Measurements from ENCODE around the gene TBATA.

Gene TBATA

GRCh38 chr10:70758757-70759514 is 26.2 kb downstream of the TBATA start:
- Histone ChIP-seq H3K9me3 (replicated peaks in 1 of 11) (no peaks in the 10 kb centered on the region), H3K4me2 (peak overlapping the region; percentile 46 to 98 (median 89)), H3K4me3 (no peak overlapping the region), H3K27me3 (no peaks in the 10 kb centered on the region), H3K9ac (peak overlapping the region in 9 of 11 experiments; percentile 17 to 86 (median 61); a peak in 14 of 22 replicates), H4K20me1 (no peaks in the 10 kb centered on the region), H3K27ac (peak overlapping the region in 9 of 11 experiments; percentile 58 to 97 (median 93); a peak in 17 of 22 replicates), H3K4me1 (peaks cover 36 to 61% (median 53%) of the 10 kb centered on the region in 10 experiments), H3K36me3 (no peaks in the 10 kb centered on the region)
- no peak for TF ChIP-seq Cebpa-rat (IDR thresholded peaks at IDR 0.05)

- Histone ChIP-seq H3K4me2 (no peak overlapping the region), H3K4me3 (no peak overlapping the region), H3K36me3 (no peaks in the 10 kb centered on the region), H3K4me1 (peaks cover 31 to 56% (median 48%) of the 10 kb centered on the region in 10 experiments), H3K9ac (no peak overlapping the region), H3K9me3 (replicated peaks in 1 of 11) (no peaks in the 10 kb centered on the region), H3K27me3 (no peaks in the 10 kb centered on the region), H3K27ac (no peak overlapping the region), H4K20me1 (0 out of 22 replicates have a peak, but pooled peaks cover 0 to under 1% (median 0%) of the 10 kb centered on the region in 11 experiments)
- TF ChIP-seq Cebpa-rat (IDR thresholded peaks at IDR 0.05), result no peak
These were observed 27.3 kb downstream of the TBATA start for GRCh38 chr10:70757856-70758255.

GRCh38 chr10:70756700-70757360 is 28.3 kb downstream of the TBATA start:
- H3K27ac ChIP-seq, result no peak overlapping the region
- H4K20me1 ChIP-seq, result 0 out of 22 replicates have a peak, but pooled peaks cover 0 to 6% (median 0%) of the 10 kb centered on the region in 11 experiments
- no peaks in the 10 kb centered on the region for H3K36me3 ChIP-seq
- no peak overlapping the region for H3K9ac ChIP-seq
- H3K9me3 ChIP-seq (replicated peaks in 1 of 11), result no peaks in the 10 kb centered on the region
- no peak overlapping the region for H3K4me2 ChIP-seq
- no peak overlapping the region for H3K4me3 ChIP-seq
- H3K27me3 ChIP-seq, result no peaks in the 10 kb centered on the region
- TF ChIP-seq Cebpa-rat (IDR thresholded peaks at IDR 0.05), result no peak
- H3K4me1 ChIP-seq, result peaks cover 25 to 47% (median 40%) of the 10 kb centered on the region in 10 experiments

- H3K4me3 ChIP-seq, result no peak overlapping the region
- H3K9ac ChIP-seq, result no peak overlapping the region
- no peak for TF ChIP-seq Cebpa-rat (IDR thresholded peaks at IDR 0.05)
- H3K9me3 ChIP-seq (replicated peaks in 1 of 11), result no peaks in the 10 kb centered on the region
- H3K27ac ChIP-seq, result no peak overlapping the region
- H3K27me3 ChIP-seq, result no peaks in the 10 kb centered on the region
- H3K4me1 ChIP-seq, result peaks cover 0 to 19% (median 14%) of the 10 kb centered on the region in 10 experiments; a peak in 15 of 20 replicates
- peak overlapping the region in 1 of 11 experiments; percentile 9; a peak in 1 of 22 replicates for H3K4me2 ChIP-seq
- H3K36me3 ChIP-seq, result no peaks in the 10 kb centered on the region
- 0 out of 22 replicates have a peak, but pooled peaks cover 0 to 6% (median 0%) of the 10 kb centered on the region in 11 experiments for H4K20me1 ChIP-seq
These were observed 31.1 kb downstream of the TBATA start for GRCh38 chr10:70753841-70754621.

GRCh38 chr10:70753026-70753663 is 32.0 kb downstream of the TBATA start:
- H3K9ac ChIP-seq, result no peak overlapping the region
- H3K9me3 ChIP-seq (replicated peaks in 1 of 11), result no peaks in the 10 kb centered on the region
- no peaks in the 10 kb centered on the region for H3K27me3 ChIP-seq
- H3K27ac ChIP-seq, result no peak overlapping the region
- peaks cover 0 to 18% (median 10%) of the 10 kb centered on the region in 10 experiments; a peak in 10 of 20 replicates for H3K4me1 ChIP-seq
- peak overlapping the region in 3 of 11 experiments; percentile 1 to 29 (median 7); a peak in 5 of 22 replicates for H3K4me2 ChIP-seq
- no peak for TF ChIP-seq Cebpa-rat (IDR thresholded peaks at IDR 0.05)
- H4K20me1 ChIP-seq, result 0 out of 22 replicates have a peak, but pooled peaks cover 0 to 6% (median 0%) of the 10 kb centered on the region in 11 experiments
- H3K4me3 ChIP-seq, result no peak overlapping the region
- no peaks in the 10 kb centered on the region for H3K36me3 ChIP-seq

GRCh38 chr10:70752571-70752970 is 32.6 kb downstream of the TBATA start:
- no peak for TF ChIP-seq Cebpa-rat (IDR thresholded peaks at IDR 0.05)
- Histone ChIP-seq H3K27me3 (no peaks in the 10 kb centered on the region), H4K20me1 (0 out of 22 replicates have a peak, but pooled peaks cover 0 to 6% (median 0%) of the 10 kb centered on the region in 11 experiments), H3K4me3 (no peak overlapping the region), H3K9me3 (replicated peaks in 1 of 11) (no peaks in the 10 kb centered on the region), H3K27ac (no peak overlapping the region), H3K4me1 (peaks cover 0 to 18% (median 10%) of the 10 kb centered on the region in 10 experiments; a peak in 10 of 20 replicates), H3K9ac (no peak overlapping the region), H3K36me3 (no peaks in the 10 kb centered on the region), H3K4me2 (peak overlapping the region in 2 of 11 experiments; percentile 1 to 26; a peak in 1 of 22 replicates)

- Histone ChIP-seq H3K36me3 (no peaks in the 10 kb centered on the region), H3K4me3 (no peak overlapping the region), H3K4me2 (no peak overlapping the region), H3K27me3 (no peaks in the 10 kb centered on the region), H3K27ac (no peak overlapping the region), H3K4me1 (peaks cover 0 to 18% (median 10%) of the 10 kb centered on the region in 10 experiments; a peak in 10 of 20 replicates), H3K9ac (no peak overlapping the region), H3K9me3 (replicated peaks in 1 of 11) (no peaks in the 10 kb centered on the region), H4K20me1 (0 out of 22 replicates have a peak, but pooled peaks cover 0 to 6% (median 0%) of the 10 kb centered on the region in 11 experiments)
- no peak for TF ChIP-seq Cebpa-rat (IDR thresholded peaks at IDR 0.05)
These were observed 33.2 kb downstream of the TBATA start for GRCh38 chr10:70751991-70752390.

- Histone ChIP-seq H4K20me1 (0 out of 22 replicates have a peak, but pooled peaks cover 0 to 6% (median 0%) of the 10 kb centered on the region in 11 experiments), H3K4me2 (no peak overlapping the region), H3K27me3 (no peaks in the 10 kb centered on the region), H3K9me3 (replicated peaks in 1 of 11) (no peaks in the 10 kb centered on the region), H3K36me3 (no peaks in the 10 kb centered on the region), H3K9ac (no peak overlapping the region), H3K4me1 (peaks cover 0 to 18% (median 10%) of the 10 kb centered on the region in 10 experiments; a peak in 10 of 20 replicates), H3K27ac (no peak overlapping the region), H3K4me3 (no peak overlapping the region)
- no peak for TF ChIP-seq Cebpa-rat (IDR thresholded peaks at IDR 0.05)
These were observed 33.8 kb downstream of the TBATA start for GRCh38 chr10:70751356-70751755.
